MM.1S (cell line): ENCODE measurements around the gene WNT4.

Experiments
- DNase-seq: peaks from one replicate; pipeline ENCODE4 v3.0.0-alpha.2; 2015
- H2AFZ ChIP-seq: fragments of 300-600 bp; sonication (generic); 2 replicates; pipeline ENCODE4 v1.6.0; 2016; ENCODE audit warnings: antibody characterized with exemption, low read length
- H3F3A ChIP-seq: fragments of 300-600 bp; sonication (generic); 2 replicates; pipeline ENCODE4 v1.6.1; 2016; ENCODE audit warnings: mild to moderate bottlenecking, antibody characterized with exemption, low read length, moderate library complexity, mixed read lengths; ENCODE audit not compliant: insufficient read depth
- H3K27ac ChIP-seq: fragments of 300-600 bp; sonication (generic); 2 replicates; pipeline ENCODE4 v1.5.1; 2016; ENCODE audit warnings: mild to moderate bottlenecking, low read length
- H3K27me3 ChIP-seq: fragments of 300-600 bp; sonication (generic); replicated peaks from 2 replicates; pipeline ENCODE4 v1.6.0; 2016; ENCODE audit warnings: low read length; ENCODE audit not compliant: insufficient read depth
- H3K36me3 ChIP-seq: fragments of 300-600 bp; sonication (generic); replicated peaks from 2 replicates; pipeline ENCODE4 v1.6.1; 2016; ENCODE audit warnings: mild to moderate bottlenecking, low read length, mixed read lengths; ENCODE audit not compliant: insufficient read depth
- H3K4me1 ChIP-seq: fragments of 300-600 bp; sonication (generic); 2 replicates; pipeline ENCODE4 v1.6.1; 2016; ENCODE audit warnings: low read length, mixed read lengths
- H3K4me2 ChIP-seq: fragments of 300-600 bp; sonication (generic); 2 replicates; pipeline ENCODE4 v1.6.0; 2016; ENCODE audit warnings: low read depth, low read length
- H3K4me3 ChIP-seq: fragments of 300-600 bp; sonication (generic); 2 replicates; pipeline ENCODE4 v1.5.1; 2016; ENCODE audit warnings: low read length, mixed read lengths
- H3K79me2 ChIP-seq: fragments of 300-600 bp; sonication (generic); 2 replicates; pipeline ENCODE4 v1.6.1; 2016; ENCODE audit warnings: mixed run types, low read length, mixed read lengths
- H3K9ac ChIP-seq: fragments of 300-600 bp; sonication (generic); 2 replicates; pipeline ENCODE4 v1.6.1; 2016; ENCODE audit warnings: low read length, mixed read lengths
- H3K9me2 ChIP-seq: fragments of 300-600 bp; sonication (generic); replicated peaks from 2 replicates; pipeline ENCODE4 v1.6.1; 2016; ENCODE audit warnings: mild to moderate bottlenecking, low read length, mixed read lengths; ENCODE audit not compliant: insufficient read depth
- H3K9me3 ChIP-seq: fragments of 300-600 bp; sonication (generic); replicated peaks from 2 replicates; pipeline ENCODE4 v1.6.1; 2016; ENCODE audit warnings: mild to moderate bottlenecking, low read length, mixed read lengths; ENCODE audit not compliant: insufficient read depth
- H4K20me1 ChIP-seq: fragments of 300-600 bp; sonication (generic); 2 replicates; pipeline ENCODE4 v1.6.1; 2016; ENCODE audit warnings: mild to moderate bottlenecking, low read length, moderate library complexity, mixed read lengths; ENCODE audit not compliant: insufficient read depth
- CTCF ChIP-seq: fragments of 300-600 bp; sonication (generic); IDR thresholded peaks from 2 replicates; pipeline ENCODE4 v1.5.1; 2016; ENCODE audit warnings: antibody characterized with exemption, low read length, mixed read lengths
- EZH2 ChIP-seq: fragments of 300-600 bp; sonication (generic); optimal IDR thresholded peaks from 2 replicates; pipeline ENCODE3; 2017; ENCODE audit warnings: low read depth, mild to moderate bottlenecking, antibody characterized with exemption, low read length, mixed read lengths
- EZH2phosphoT487 ChIP-seq: fragments of 300-600 bp; sonication (generic); IDR thresholded peaks from 2 replicates; pipeline ENCODE4 v1.6.1; 2018; ENCODE audit warnings: antibody characterized with exemption, low read length

The WNT4 gene

DNA sequence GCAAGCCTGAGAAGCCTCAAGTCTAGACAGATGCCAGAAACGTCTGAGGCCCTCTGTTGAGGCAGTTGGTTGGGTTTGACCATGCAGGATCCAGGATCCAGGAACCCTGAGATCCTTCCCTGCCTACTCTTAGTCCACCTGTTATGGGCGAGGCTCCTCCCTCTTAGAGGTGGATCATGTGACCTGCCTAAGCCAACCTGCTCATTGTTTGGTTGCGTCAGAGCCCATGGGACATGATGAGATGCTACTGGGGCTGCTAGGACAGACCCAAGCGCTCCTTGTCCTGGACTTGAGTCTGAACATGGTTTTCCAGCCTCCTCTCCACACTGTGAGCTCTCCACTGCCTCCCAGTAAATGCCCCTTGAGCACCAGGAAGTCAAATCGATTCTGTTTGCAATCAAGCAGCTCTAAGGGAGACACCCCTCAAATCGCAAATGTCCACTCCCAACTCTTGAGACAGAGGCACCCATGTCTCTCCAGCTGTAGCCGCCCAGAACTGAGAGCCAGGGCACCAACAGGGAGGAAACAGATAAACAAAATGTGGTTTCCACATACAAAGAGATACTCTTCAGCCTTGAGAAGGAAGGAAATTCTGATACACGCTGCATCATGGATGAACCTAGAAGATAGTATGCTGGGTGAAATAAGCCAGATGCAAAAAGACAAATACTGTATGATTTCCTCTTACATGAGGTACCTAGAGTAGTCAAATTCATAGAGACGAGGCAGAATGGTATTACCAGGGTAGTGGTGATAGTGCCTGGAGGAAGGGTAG, 31.7 kb upstream of the WNT4 start:
- no peak overlapping the region for H3K4me2 ChIP-seq
- H3K36me3 ChIP-seq: no peaks in the 10 kb centered on the region
- peaks cover 19% of the 10 kb centered on the region for H3K27me3 ChIP-seq

GRCh38 chr1:22171951-22172715, 29.2 kb upstream of the WNT4 start:
- H3K79me2 ChIP-seq: no peaks in the 10 kb centered on the region
- H3K9me2 ChIP-seq: no peaks in the 10 kb centered on the region
- H2AFZ ChIP-seq: no peak overlapping the region
- H3K9me3 ChIP-seq: no peaks in the 10 kb centered on the region
- H3K4me3 ChIP-seq: no peak overlapping the region
- no peaks in the 10 kb centered on the region for H4K20me1 ChIP-seq
- H3K36me3 ChIP-seq: no peaks in the 10 kb centered on the region
- DNase-seq: no peak
- H3K4me1 ChIP-seq: peaks cover 9% of the 10 kb centered on the region
- H3K27me3 ChIP-seq: peaks cover 19% of the 10 kb centered on the region
- H3K4me2 ChIP-seq: no peak overlapping the region
- no peak overlapping the region for H3K27ac ChIP-seq
- no peak for TF ChIP-seq CTCF
- TF ChIP-seq EZH2phosphoT487: no peak
- TF ChIP-seq EZH2: no peak
- H3K9ac ChIP-seq: no peak overlapping the region
- no peaks in the 10 kb centered on the region for H3F3A ChIP-seq

More for the DNA sequence above, 31.7 kb upstream of the WNT4 start:
- no peaks in the 10 kb centered on the region for H3K9me3 ChIP-seq
- no peak overlapping the region for H2AFZ ChIP-seq
- H3K9me2 ChIP-seq: no peaks in the 10 kb centered on the region
- no peak overlapping the region for H3K4me3 ChIP-seq
- H3K79me2 ChIP-seq: no peaks in the 10 kb centered on the region
- no peak for TF ChIP-seq EZH2phosphoT487
- no peaks in the 10 kb centered on the region for H3F3A ChIP-seq
- peaks cover 9% of the 10 kb centered on the region for H3K4me1 ChIP-seq
- DNase-seq: no peak
- H4K20me1 ChIP-seq: no peaks in the 10 kb centered on the region
- H3K27ac ChIP-seq: no peak overlapping the region
- H3K9ac ChIP-seq: no peak overlapping the region

DNA sequence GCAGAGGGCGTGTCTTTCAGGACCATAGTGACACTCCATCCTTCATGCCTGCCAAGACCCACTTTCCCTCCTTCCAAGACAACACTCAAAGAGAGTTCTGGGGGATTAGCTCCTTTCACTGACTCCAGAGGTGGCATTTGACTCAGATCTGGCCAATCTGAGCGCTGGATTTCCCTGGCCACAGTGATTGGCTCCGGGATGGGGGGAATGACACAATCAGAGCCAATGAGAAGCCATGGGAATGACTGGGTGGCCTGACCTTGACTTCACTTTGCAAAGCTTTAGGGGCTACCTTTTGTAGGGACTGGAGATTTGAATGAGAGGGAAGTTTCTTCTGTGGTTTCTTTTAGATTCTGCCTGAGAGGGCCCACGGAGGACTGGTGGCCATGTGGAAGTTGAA, 26.9 kb upstream of the WNT4 start:
- Histone ChIP-seq H3K9me2 (no peaks in the 10 kb centered on the region), H3K9ac (no peak overlapping the region), H3K4me2 (no peak overlapping the region), H2AFZ (no peak overlapping the region), H3K4me1 (no peaks in the 10 kb centered on the region), H3K79me2 (no peaks in the 10 kb centered on the region), H3K9me3 (no peaks in the 10 kb centered on the region), H3F3A (no peaks in the 10 kb centered on the region), H3K27ac (no peak overlapping the region), H3K27me3 (peaks cover 20% of the 10 kb centered on the region), H3K36me3 (no peaks in the 10 kb centered on the region), H4K20me1 (no peaks in the 10 kb centered on the region), H3K4me3 (no peak overlapping the region)
- TF ChIP-seq CTCF: no peak
- no peak for TF ChIP-seq EZH2
- TF ChIP-seq EZH2phosphoT487: no peak
- DNase-seq: no peak
